Activated CD4-positive, alpha-beta T cell treated with anti-CD3 and anti-CD28 coated beads, Interleukin-2, Interleukin-4, amounts not matched to agents 100 ng/mL and 50 ng/mL, durations not matched to agents 16 hours and 8 hours (primary cell): ENCODE results near the gene TAF3.
A peak's percentile ranks its signal among the peaks of the same experiment; 100 is the strongest.

Experiments used
- DNase-seq: peaks from one replicate; pipeline ENCODE4 v3.0.0-alpha.2; 2020; ENCODE audit warnings: low spot score

Gene TAF3

GRCh38 chr10:8045726-8046494 is 227.6 kb downstream of the TAF3 start:
- DNase-seq: no peak

GRCh38 chr10:8047452-8048280 is 229.4 kb downstream of the TAF3 start:
- no peak for DNase-seq

DNA sequence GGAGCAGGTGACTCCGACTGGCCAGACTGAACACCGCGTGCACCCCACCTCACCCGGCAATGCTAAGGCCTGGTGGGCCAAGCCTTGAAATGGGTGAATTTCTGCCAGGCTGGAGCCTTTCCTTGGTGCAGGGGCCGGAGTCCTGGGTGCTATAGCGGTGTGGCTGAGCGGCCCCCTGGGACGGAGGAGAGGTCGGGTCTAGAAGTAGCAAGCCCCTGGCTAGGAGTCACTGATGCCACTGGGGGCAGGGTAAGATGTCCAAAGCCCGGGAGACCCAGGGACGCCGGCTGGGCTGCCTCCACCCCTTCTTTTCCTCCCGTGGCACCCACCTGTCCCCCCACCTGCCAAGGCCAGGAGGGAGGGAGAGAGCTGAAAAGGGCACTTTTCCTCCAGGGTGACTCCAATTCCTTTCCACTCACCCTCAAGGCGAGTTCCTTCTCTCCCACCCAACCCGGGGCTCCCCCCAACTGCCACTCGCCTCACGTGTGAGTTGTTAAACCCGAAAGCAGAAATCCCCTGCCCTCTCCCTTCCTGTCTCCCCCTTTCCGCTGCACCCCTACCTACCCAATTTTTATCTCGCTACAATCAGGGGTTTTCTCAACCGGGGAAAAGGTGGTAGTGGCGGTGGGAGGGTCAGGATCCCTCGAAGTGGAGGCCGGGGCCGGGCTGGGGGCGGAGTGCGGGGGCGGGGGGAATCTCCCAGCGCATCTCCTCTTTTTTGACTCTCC is 230.1 kb downstream of the TAF3 start:
- DNase-seq: peak; percentile 74

GRCh38 chr10:8049045-8049864 is 230.9 kb downstream of the TAF3 start:
- DNase-seq: no peak

DNA sequence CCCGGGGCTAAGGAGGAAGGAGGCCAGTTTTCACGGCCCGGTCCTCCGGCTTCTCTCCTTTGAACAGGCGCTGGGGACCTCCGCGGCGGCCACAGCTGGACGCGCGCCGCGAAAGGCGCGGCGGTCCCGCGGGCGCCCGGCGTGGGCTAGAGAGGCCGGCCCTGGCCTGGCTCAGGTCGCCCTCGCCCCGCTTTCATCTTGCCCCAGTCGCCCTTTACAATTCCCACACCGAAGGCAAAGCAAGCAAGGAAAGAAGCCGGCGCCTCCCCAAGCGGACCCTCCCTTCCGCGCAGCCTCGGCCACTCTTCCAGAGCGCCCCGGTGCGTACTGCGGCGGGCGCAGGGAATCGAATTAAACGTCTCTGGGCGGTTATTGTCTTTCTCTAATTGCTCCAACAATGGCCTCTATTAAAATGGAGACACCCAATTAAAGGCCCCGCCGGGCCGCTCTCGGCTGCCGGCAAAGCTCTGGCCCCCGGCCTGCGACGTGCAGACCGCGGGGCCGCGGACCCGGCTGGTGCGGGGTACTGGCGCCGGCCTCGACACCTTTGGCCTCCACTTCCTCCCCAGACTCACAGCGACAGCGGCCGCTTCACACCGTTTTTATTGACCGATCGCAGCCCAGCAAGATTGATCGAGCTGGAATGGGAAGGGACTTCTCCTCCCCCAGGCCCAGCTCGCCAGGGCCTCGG is 231.7 kb downstream of the TAF3 start:
- DNase-seq: no peak

DNA sequence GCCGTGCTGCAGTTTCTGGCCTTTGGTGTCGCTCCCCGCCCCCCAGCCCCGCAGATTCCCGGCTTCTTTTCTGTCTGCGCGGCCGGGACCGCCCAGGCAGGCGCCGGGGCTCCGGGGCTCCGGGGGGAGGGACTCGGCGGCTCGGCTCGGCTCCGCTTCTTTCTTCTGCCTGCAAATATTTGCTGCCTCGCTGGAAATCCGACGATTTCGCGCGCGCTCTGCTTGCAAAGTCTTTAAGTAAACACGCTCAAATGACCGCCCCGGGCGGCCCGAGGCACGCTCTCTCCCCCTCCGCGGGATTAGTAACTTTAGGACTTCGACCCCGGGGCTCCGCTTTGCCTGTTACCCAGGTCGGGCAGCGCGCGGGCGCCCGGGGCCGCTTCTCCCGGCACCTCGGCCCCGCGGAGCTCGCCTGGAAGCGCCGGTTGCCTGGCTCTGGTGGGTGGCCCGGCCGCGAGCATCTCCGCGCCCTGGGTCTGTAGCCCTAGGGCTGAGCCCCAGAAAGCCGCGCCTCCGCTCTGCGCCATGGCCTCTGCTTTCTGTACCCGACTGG is 232.3 kb downstream of the TAF3 start:
- no peak for DNase-seq

DNA sequence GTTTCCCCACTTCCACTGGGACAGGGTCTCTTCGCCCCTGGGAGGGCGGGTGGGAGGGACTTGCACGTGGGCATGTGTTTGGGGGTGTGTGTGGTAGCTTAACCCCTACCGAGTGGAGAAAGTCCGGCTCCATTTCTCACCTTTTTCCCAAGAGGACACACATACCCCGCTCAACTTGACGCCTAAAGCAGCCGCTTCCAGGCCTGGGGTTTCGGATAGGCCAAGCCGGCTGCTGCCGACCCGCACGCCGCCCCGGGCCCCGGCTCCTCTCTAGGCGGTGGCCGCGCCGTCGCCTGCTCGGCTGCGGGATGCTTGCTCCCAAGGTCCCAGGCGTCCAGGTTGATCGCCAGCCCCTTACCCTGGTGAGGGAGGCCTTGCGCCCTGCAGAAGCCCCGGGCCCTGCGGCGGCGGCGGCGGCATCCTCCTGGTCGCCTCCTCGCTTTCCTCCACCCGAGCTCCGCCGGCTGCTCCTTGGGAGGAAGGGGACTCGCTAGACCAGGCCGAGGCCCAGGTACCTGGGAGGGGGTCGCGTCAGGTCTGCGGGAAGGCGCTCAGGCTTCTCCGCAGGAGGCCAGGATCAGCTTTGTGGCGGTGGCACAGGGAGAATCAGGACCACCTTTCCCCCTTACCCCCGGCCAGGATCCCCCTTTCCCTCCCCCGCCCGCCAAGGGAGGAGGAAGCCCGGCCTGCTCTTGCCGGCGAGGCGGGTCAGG is 233.0 kb downstream of the TAF3 start:
- no peak for DNase-seq

DNA sequence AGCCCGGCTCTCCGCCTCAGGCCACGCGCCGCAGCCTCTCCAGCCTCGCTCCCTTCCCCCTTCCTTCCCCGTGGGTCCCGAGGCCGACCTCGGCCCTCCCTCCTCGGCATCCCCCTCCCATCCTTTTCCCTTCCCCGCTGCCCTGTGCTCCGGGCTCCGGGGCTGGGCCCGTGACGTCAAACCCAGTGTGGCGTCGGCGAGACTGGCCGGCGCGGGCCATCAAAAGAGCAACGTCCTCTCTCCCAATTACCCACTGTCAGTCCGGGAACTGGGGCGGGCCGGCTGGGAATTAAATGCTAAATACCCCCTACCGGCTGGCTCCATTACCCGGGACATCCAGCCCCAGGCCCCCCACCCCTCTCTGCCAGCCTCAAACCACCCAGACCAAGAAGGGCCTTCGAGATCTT is 233.5 kb downstream of the TAF3 start:
- DNase-seq: no peak

- DNase-seq: no peak
Measured at GRCh38 chr10:8052341-8052955, 234.1 kb downstream of the TAF3 start.

GRCh38 chr10:8052956-8053445 is 234.7 kb downstream of the TAF3 start:
- no peak for DNase-seq

DNA sequence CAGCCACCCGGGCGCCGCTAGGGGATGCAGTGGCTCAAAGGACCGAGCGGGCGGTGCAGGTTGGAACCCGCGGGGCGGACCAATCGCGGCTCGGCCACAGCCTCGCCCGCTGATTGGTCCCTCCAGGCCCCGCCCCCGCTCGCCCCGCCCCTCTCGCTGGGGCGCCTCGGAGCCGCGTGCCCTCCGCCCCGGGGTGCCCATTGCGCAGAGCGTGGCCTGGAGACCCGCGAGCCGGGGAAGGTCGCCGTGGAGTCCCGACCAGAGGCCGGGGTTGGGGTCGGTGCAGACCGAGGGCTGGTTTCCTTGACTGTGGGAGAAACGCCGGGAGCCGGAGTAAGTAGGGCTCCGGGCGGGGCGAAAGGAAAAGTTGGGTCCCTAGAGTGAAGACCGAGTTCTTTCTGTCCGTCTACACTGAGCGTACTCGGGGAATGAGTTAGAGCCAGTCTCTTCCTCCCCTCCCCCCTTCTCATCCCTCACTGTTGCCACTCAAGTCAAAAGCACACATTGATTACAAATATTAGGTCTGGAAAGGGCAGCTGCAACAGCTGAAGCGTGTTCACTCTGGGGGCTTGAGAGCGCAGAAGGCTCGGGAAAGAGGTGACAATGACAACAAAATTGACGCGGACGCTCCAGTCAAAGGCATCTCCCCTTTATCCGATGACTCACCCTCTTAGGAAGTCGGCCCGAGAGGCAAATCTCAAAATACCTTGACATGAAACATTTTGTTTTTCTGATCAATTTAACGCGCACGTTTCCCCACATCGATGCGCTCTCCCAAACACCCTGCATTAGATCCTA is 235.3 kb downstream of the TAF3 start:
- DNase-seq: peak; percentile 95

DNA sequence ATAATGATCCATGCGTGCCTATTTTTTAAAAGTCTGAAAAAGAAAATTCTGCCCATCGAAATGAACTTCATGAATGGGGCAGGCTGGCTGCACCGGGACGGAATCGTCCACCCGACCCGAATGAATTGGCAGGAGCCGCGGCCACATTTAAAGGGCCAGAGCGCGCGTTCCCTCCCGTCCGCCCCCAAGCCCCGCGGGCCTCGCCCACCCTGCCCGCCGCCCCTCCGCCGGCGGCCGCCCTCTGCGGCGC is 235.9 kb downstream of the TAF3 start:
- DNase-seq: peak; percentile 54

DNA sequence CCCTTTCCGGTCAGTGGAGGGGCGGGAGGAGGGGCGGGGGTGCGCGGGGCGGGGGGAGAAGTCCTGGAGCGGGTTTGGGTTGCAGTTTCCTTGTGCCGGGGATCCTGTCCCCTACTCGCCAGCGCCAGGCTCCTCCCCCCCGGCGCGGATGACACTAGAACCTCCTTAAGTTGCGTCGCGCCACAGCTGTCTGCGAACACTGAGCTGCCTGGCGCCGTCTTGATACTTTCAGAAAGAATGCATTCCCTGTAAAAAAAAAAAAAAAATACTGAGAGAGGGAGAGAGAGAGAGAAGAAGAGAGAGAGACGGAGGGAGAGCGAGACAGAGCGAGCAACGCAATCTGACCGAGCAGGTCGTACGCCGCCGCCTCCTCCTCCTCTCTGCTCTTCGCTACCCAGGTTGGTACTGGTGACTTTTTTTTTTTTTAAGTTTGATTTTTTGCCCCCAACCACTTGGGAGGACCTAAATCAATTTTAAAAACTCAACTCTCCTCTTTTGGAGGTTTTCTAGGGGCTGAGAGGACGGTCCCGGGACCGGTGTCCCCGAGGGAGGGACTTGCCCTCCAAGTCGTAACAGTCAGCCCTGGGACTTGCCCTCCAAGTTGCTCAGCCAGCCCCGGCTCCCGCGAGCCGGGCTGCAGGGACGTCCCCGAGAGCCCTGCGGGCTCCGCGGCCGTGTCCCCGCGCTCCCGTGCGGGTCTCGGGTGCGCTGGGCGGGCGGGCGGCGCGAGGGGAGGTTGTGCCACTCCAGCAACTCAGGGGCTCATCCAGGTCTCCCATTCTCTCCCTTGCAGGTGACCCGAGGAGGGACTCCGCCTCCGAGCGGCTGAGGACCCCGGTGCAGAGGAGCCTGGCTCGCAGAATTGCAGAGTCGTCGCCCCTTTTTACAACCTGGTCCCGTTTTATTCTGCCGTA is 236.4 kb downstream of the TAF3 start, which contains the start of gene GATA3:
Gene GATA3 (plus strand): TSS at position 195 of the 914 bp plus-strand sequence. CDS start 968 bp downstream, outside the sequence.
- peak; percentile 89 for DNase-seq

DNA sequence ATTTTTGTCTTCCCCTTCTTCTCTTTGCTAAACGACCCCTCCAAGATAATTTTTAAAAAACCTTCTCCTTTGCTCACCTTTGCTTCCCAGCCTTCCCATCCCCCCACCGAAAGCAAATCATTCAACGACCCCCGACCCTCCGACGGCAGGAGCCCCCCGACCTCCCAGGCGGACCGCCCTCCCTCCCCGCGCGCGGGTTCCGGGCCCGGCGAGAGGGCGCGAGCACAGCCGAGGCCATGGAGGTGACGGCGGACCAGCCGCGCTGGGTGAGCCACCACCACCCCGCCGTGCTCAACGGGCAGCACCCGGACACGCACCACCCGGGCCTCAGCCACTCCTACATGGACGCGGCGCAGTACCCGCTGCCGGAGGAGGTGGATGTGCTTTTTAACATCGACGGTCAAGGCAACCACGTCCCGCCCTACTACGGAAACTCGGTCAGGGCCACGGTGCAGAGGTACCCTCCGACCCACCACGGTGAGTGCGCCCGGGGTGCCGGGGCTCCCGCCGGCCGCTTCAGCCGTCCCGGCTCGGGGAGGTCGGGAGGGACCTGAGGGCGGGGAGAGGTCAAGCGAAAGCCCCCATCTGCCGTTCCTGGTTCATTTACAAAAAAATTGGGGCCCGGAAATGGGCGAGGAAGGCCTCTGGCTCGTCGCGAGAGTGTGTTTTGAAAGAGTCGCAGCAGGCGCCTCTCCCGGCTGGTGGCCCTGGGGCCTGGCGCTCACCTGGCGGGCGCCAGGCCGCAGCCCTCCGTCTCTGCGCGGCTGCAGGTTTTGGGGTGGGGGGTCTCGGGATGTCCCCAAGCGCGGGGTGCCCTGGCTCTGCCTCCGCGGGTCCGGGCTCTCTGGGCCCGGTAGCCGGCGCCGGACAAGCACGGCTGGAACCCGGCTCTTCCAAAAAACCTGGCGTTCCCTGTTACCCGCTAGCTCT is 237.4 kb downstream of the TAF3 start:
- no peak for DNase-seq

- DNase-seq: no peak
Measured at GRCh38 chr10:8056378-8056777, 238.1 kb downstream of the TAF3 start.

DNA sequence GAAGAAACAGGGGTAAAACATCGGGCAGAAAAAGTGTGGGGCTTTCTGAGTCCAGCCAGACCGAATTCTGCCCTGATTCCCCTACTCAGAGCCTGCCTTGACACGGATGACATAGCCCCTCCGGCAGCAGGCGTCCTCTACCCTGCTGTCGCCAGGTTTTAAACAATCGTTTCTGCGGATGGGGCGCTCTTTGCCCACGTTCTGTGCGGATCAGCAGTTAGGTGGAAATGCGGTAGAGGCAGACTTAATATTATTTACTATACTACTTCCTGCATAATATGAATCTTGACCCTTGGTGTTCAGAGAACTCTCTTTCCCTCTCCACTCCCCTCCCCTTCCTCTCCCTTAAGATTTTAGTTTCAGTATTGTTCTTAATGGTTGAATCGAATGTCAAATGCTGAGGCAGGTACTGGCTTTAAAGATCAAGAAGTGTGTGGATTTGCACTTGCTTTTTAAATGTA is 238.6 kb downstream of the TAF3 start:
- DNase-seq: peak; percentile 81
